Stimulated activated CD8-positive, alpha-beta memory T cell treated with anti-CD3 and anti-CD28 coated beads, Interleukin-2, amount 100 ng/mL, for 48 hours (primary cell): ENCODE results near the gene CNBP.
"Not testable (repeated sequence)": the region's sequence is repeated elsewhere in the genome, so short reads cannot be mapped to it uniquely, and the experiment has no call there.

Source experiments
- DNase-seq, 2 donors: peaks; one replicate each; pipeline ENCODE4 v3.0.0-alpha.2; 2020; ENCODE audit warnings: low read depth in 2 of 2

Gene CNBP

DNA sequence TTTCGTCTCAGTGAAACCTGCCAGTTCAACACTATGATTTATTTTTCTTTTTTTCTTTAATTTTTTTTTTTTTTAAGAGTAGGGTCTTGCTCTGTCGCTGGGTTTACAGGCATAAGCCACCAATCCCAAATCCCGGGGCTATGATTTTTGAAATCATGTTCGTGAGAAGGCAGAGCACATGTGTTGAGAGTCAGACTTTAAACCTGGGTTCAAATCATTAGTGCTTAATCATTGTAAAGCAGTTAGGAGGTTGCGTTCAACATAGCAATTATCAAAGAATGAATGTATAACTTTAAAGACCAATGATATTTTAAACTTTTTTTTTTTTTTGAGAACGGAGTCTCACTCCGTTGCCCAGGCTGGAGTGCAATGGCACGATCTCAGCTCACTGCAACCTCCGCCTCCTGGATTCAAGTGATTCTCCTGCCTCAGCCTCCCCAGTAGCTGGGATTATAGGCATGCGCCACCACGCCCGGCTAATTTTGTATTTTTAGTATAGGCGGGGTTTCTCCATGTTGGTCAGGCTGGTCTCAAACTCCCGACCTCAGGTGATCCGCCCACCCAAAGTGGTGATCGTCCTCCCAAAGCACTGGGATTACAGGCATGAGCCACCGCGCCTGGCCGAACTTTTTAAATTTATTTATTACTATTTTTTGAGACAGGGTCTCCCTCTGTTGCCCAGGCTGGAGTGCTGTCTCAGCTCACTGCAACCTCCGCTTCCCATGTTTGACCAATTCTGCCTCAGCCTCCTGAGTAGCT, 1.3 kb upstream of the CNBP start:
- not testable (repeated sequence) for DNase-seq

GRCh38 chr3:129184396-129184657, 631 bp upstream of the CNBP start:
- no peak for DNase-seq

GRCh38 chr3:129182390-129183185, 1.1 kb downstream of the CNBP start:
- DNase-seq, result no peak

GRCh38 chr3:129181819-129182218, 1.9 kb downstream of the CNBP start:
- no peak for DNase-seq

DNA sequence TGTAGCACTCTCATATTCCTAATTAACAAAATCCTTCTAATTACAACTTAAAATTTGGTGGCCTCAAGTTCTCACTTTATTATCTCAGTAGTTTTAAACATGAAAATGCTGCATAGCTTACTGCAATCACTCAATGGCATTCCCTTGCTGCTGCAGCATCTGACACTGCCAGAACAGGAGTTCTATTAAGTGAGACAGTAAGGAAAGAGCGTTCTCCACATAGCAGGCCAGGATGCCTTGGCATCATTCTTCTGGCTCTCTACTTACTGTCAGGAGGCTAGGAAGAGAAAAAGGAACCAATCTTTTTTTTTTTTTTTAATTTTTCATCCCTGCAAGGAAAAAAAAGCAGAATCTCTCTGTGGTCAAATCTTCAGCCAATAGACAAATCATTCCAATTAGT, 3.2 kb downstream of the CNBP start:
- DNase-seq, result no peak

DNA sequence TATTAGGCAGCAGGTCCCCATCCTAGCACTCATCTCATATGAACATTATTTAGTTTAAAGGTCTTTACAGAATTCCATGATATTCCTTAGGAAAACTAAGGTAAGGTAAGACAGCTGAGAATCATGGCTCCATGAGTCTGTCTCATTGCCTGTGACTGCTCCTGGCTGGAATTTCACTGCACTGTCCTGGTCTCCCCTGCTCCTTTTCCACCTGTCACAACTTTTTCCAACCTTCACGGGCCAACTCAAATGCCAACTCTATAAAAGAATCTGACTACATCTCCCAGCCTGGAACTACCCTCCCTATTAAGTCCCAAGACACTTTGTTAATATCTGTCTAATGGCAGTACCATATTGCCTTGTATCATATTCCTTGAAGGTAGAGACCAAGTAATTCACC, 7.6 kb downstream of the CNBP start:
- DNase-seq, result no peak

- no peak for DNase-seq
Measured at GRCh38 chr3:129173725-129174124, 10.0 kb downstream of the CNBP start.

DNA sequence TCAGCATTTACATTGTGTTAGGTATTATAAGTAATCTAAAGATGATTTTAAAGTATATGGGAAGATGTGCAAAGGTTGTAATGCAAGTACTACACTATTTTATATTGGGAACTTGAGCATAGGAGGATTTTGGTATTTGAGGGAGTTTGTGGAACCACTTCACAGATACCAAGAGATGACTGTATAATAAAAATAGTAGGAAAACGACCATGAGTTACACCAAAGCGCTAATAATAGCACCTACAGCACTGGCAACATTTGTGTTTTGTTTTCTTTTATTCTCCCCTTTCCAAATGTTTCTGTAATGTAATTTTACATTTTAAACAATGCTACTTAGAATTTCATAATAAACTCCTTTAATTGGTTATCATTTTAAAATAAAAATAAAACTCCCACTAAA, 10.5 kb downstream of the CNBP start:
- no peak for DNase-seq

DNA sequence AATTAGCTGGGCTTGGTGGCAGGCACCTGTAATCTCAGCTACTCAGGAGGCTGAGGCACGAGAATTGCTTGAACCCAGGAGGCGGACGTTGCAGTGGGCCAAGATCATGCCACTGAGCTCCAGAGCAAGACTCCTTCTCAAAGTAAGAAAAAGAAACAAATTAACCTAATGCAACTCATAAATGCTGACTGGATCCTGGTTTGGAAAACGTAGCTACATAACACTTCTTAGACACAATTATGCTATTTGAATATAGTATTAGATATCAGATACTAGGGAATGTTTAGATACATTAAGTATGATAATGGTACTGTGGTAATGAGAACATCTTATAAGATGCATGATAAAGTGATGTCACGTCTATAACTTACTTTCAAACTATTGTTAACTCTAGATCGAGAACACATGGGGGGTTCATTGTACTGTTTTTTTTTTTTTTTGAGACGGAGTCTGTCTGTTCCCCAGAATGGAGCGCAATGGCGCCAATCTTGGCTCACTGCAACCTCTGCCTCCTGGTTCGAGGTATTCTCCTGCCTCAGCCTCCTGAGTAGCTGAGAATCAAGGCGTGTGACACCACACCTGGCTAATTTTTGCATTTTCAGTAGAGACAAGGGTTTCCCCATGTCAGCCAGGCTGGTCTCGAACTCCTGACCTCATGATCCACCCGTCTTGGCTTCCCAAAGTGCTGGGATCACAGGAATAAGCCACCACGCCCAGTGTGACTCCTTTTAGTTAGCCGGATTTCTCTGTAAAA, 16.9 kb downstream of the CNBP start:
- DNase-seq, result no peak

- DNase-seq, result not testable (repeated sequence)
Measured at GRCh38 chr3:129165594-129165993, 18.1 kb downstream of the CNBP start.

GRCh38 chr3:129164500-129164899, 19.2 kb downstream of the CNBP start:
- no peak for DNase-seq

DNA sequence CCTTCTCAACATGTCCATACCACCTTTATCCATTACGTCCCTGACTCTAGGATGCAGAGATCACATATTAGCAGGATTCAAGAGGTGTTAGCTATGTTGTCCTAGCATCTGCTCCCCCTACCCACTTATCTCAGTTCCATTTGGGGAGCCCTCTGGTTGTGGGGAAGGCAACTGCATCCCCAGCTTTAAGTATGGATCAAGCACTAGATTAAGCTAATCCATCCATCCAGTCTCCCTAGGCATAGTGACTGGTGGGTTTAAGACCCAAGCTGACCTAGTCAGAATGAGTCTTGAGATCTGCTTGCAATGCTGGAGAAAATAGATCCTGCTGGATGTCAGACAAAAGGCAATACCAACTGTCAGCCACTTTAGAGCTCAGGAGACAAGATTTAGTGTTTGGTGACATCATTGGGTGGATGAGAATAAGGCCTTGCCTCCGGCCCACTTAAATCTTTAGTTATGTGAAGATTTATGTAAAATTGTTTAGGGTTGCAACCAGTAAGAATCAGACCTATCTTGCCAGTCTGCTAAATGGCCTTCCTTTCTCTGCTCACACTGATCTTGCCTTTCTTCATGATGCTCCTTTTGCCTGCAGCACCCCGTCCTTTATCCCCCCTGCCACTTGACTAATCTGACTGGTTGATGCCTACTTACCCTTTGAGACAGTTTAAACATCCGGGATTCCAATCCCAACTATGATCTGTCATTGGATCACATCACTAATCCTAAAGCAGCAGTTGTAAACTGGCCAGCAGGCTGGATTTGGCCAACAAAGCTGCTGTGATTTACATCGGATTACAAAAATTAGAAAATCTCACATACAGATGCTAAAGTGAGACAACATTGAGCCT, 20.7 kb downstream of the CNBP start:
- DNase-seq, result no peak

DNA sequence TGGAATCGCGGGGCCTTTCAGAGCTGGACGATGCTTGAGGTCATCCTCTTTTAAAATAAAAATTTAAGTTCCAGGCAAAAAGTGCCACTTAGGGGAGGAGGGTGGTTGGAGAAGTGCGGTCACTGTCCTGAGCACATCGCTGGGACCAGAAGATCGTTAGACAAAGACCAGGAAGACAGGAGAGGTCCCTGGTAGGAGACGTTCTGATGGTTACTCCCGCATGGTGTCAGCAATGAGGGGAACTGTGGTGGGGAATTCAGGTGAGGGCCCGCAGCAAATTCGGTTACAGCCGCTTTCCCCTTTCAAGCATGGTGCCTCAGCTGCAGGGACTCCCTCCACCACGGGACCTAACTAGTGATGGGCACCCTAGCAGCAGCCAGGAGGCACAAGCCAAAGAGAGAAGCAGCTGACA, 21.8 kb downstream of the CNBP start:
- DNase-seq, result peak in 1 of 2 donors; percentile 18

DNA sequence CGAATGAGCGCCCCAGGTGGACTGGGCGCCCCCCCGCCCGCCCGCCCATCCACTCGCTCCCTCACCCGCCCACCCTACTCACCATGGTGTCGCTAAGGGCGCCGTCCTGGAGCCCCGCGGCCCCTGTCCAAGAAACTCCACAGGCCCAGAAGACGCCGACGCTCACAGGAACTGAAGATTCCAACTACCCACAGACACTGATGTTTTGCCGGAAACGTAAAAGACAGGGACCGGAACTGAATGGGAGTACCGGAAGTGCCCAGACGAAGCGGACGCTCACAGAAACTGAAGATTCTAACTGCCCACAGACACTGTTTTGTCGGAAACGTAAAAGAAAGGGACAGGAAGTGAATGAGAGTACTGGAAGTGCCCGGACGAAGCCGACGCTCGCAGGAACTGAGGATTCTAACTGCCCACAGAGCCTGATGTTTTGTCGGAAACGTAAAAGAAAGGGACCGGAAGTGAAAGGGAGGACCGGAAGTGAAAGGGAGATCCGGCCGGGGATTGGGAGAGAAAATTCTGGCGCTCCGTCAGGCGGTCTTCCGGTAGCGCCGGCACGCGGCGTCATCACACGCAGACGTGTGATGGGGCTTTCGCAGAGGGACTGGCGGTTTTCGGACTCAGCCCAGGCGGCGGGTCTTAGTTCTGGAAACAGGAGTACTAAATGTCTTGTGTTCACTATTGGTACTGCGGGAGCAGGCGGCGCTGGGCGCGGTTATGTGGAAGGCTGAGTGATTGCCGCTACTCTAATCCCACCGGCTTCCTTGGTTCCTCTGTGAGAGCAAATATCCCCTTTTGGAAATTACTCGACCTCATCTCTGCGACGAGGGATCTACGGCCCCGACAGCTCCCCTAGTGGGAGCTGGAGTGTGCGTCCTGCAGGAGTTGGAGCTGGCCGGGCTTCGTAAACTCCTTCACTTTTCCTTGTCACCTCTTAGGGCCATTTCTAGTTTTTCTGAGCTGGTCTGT, 22.5 kb downstream of the CNBP start, which contains the start of gene ISY1:
Gene ISY1 (minus strand): TSS at position 173 of the 969 bp plus-strand sequence. CDS start 88 bp downstream, at position 85.
- DNase-seq, result peak; percentile 74 to 79

- DNase-seq, result no peak
Measured at GRCh38 chr3:129144786-129145185, 38.9 kb downstream of the CNBP start.

DNA sequence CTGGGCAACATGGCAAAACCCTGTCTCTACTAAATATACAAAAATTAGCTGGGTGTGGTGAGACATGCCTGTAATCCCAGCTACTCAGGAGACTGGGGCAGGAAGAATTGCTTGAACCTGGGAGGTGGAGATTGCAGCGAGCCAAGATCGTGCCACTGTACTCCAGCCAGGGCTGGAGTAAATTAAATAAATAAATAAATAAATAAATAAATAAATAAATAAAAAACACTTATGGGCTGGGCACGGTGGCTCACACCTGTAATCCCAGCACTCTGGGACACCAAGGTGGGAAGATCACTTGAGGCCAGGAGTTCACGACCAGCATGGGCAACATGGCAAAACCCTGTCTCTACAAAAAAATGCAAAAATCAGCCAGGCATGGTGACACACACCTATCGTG, 42.7 kb downstream of the CNBP start:
- not testable (repeated sequence) for DNase-seq

DNA sequence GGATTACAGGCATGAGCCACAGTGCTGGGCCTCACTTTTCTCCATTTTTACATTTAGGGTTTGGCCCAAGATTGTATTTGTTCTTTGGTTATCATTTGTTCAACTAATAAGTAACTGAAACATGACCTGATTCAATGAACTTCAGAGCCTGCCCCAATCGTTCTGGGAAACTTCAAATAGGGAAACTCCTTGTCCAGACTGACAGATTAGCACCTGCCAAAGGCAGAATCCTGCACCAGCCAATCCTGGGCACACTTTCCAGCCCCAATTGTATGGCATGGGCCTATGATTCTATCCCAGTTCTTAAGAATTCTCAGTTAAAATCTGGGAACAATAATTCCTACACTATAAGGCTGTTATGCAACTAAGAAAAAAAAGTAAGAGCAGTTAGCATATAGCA, 43.8 kb downstream of the CNBP start:
- no peak for DNase-seq

DNA sequence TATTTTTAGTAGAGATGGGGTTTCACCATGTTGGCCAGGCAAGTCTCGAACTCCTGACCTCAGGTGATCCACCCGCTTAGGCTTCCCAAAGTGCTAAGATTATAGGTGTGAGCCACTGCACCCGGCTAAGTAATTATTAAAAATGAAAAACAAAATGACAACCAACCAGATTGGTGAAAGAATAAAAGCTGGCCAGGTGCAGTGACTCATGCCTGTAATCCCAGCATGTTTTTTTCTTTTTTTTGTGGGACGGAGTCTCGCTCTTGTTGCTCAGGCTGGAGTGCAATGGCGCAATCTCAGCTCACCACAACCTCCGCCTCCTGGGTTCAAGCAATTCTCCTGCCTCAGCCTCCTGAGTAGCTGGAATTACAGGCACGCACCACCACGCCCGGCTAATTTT, 47.4 kb downstream of the CNBP start:
- not testable (repeated sequence) for DNase-seq

DNA sequence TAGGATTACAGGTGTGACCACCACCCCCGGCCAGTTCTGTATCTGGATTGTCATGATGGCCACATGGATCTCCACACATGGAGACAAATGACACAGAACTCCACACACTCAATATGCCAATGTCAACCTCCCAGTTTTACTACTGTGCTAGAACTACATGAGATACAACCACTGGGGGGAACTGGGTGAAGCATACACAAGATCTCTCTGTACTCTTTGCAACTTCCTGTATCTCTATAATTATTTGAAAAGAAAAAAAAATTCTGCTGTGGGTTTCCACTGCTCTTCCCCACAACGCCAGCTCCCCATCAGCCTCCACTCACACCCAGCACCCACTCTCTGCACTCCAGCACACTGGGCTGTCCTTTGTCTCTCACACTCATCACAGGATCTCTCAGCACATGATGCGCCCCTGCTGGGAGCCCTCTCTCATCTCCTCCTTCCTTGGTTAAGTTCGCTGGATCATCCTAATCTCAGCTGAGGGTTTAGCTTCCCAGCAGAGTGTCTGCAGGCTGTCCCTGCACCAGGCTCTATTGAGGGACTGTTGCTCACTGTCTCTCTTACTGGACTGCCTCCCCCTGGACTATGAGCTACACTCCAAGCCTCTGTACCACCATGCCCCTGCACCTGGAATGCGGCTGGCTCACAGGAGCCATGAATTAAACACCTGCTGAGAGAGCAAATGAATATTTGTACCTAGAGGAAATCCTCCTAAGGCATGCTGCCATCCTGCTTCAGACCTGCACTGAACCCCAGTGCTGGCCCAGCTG, 51.4 kb downstream of the CNBP start:
- no peak for DNase-seq
